SU-DHL-6 (cell line): ENCODE data around the gene KCND2.

Experiments used
- H2AFZ ChIP-seq: fragments of 200-600 bp; sonication (generic); 2 replicates; pipeline ENCODE4 v1.6.1; 2014; ENCODE audit warnings: low read depth, mild to moderate bottlenecking, moderate library complexity, mixed read lengths, antibody characterized with exemption, low read length; ENCODE audit not compliant: severe bottlenecking
- H3F3A ChIP-seq: fragments of 200-600 bp; shearing (Covaris generic); 2 replicates; pipeline ENCODE4 v1.6.0; 2016; ENCODE audit warnings: antibody characterized with exemption, mild to moderate bottlenecking; ENCODE audit not compliant: insufficient read depth
- H3K27ac ChIP-seq: fragments of 200-600 bp; sonication (generic); 2 replicates; pipeline ENCODE4 v1.5.1; 2016; ENCODE audit warnings: low read depth, mild to moderate bottlenecking, low read length, moderate library complexity, mixed read lengths
- H3K27me3 ChIP-seq: fragments of 200-600 bp; sonication (generic), shearing (Covaris generic); 2 replicates; pipeline ENCODE4 v1.6.0; 2014; ENCODE audit warnings: mild to moderate bottlenecking, low read length
- H3K36me3 ChIP-seq: fragments of 200-600 bp; sonication (generic); 2 replicates; pipeline ENCODE4 v1.6.1; 2014; ENCODE audit warnings: mild to moderate bottlenecking, low read length, mixed read lengths
- H3K4me2 ChIP-seq: fragments of 300-600, 200-600 bp; shearing (Covaris generic), sonication (generic); 2 replicates; pipeline ENCODE4 v1.6.0; 2014; ENCODE audit warnings: low read length, low read depth, mild to moderate bottlenecking; ENCODE audit not compliant: poor library complexity, severe bottlenecking
- H3K4me3 ChIP-seq: fragments of 200-600 bp; sonication (generic); 2 replicates; pipeline ENCODE4 v1.5.1; 2014; ENCODE audit warnings: antibody characterized with exemption, low read length, mild to moderate bottlenecking, mixed read lengths; ENCODE audit not compliant: insufficient read depth, poor library complexity, severe bottlenecking
- H3K79me2 ChIP-seq: fragments of 200-600 bp; sonication (generic); 2 replicates; pipeline ENCODE4 v1.6.1; 2014; ENCODE audit warnings: mild to moderate bottlenecking, low read length, moderate library complexity; ENCODE audit not compliant: insufficient read depth
- H3K9ac ChIP-seq: fragments of 200-600 bp; sonication (generic); 2 replicates; pipeline ENCODE4 v1.7.0; 2014; ENCODE audit warnings: mild to moderate bottlenecking, low read length
- H3K9me2 ChIP-seq: fragments of 200-600 bp; sonication (generic); replicated peaks from 2 replicates; pipeline ENCODE4 v1.6.1; 2014; ENCODE audit warnings: low read length; ENCODE audit not compliant: insufficient read depth
- H3K9me3 ChIP-seq: fragments of 200-600 bp; sonication (generic); 2 replicates; pipeline ENCODE4 v1.6.1; 2014; ENCODE audit warnings: low read length, mixed read lengths; ENCODE audit not compliant: insufficient read depth
- H4K20me1 ChIP-seq: fragments of 200-600 bp; sonication (generic); 2 replicates; pipeline ENCODE4 v1.6.1; 2014; ENCODE audit warnings: low read depth, mild to moderate bottlenecking, antibody characterized with exemption, low read length, moderate library complexity, mixed read lengths
- CTCF ChIP-seq: fragments of 200-600 bp; sonication (generic); IDR thresholded peaks from one replicate; pipeline ENCODE4 v1.5.1; 2017; ENCODE audit warnings: antibody characterized with exemption, mild to moderate bottlenecking, low read length, moderate library complexity; ENCODE audit not compliant: insufficient read depth, poor library complexity, severe bottlenecking
- EZH2phosphoT487 ChIP-seq: fragments of 200-600 bp; sonication (generic), shearing (Covaris generic); conservative IDR thresholded peaks from 2 replicates; pipeline ENCODE4 v1.6.1; 2018; ENCODE audit warnings: mild to moderate bottlenecking, antibody characterized with exemption, low read length, moderate library complexity, mixed read lengths

Gene KCND2

GRCh38 chr7:120254845-120255244 lies 18.1 kb upstream of the KCND2 start:
- no peak overlapping the region for H2AFZ ChIP-seq
- no peaks in the 10 kb centered on the region for H3K9me2 ChIP-seq
- no peak overlapping the region for H3K4me3 ChIP-seq
- H4K20me1 ChIP-seq, result no peaks in the 10 kb centered on the region
- no peaks in the 10 kb centered on the region for H3K79me2 ChIP-seq
- no peaks in the 10 kb centered on the region for H3F3A ChIP-seq
- no peaks in the 10 kb centered on the region for H3K36me3 ChIP-seq
- no peak overlapping the region for H3K9ac ChIP-seq
- TF ChIP-seq EZH2phosphoT487, result no peak
- no peak for TF ChIP-seq CTCF
- no peak overlapping the region for H3K27ac ChIP-seq
- H3K4me2 ChIP-seq, result no peak overlapping the region
- no peaks in the 10 kb centered on the region for H3K27me3 ChIP-seq
- no peaks in the 10 kb centered on the region for H3K9me3 ChIP-seq

- TF ChIP-seq CTCF (no peak), EZH2phosphoT487 (no peak)
- Histone ChIP-seq H3K4me2 (no peak overlapping the region), H3F3A (no peaks in the 10 kb centered on the region), H3K4me3 (no peak overlapping the region), H2AFZ (no peak overlapping the region), H3K9ac (no peak overlapping the region), H4K20me1 (no peaks in the 10 kb centered on the region), H3K27ac (no peak overlapping the region), H3K79me2 (no peaks in the 10 kb centered on the region), H3K9me2 (no peaks in the 10 kb centered on the region), H3K27me3 (no peaks in the 10 kb centered on the region), H3K36me3 (no peaks in the 10 kb centered on the region), H3K9me3 (no peaks in the 10 kb centered on the region)
Measured at GRCh38 chr7:120256344-120257070, 16.5 kb upstream of the KCND2 start.

GRCh38 chr7:120259386-120259785 lies 13.6 kb upstream of the KCND2 start:
- no peak for TF ChIP-seq EZH2phosphoT487
- no peak for TF ChIP-seq CTCF
- Histone ChIP-seq H3K27ac (no peak overlapping the region), H3F3A (no peaks in the 10 kb centered on the region), H2AFZ (no peak overlapping the region), H4K20me1 (no peaks in the 10 kb centered on the region), H3K9me2 (no peaks in the 10 kb centered on the region), H3K9ac (no peak overlapping the region), H3K36me3 (no peaks in the 10 kb centered on the region), H3K4me3 (no peak overlapping the region), H3K79me2 (no peaks in the 10 kb centered on the region), H3K27me3 (no peaks in the 10 kb centered on the region), H3K4me2 (no peak overlapping the region), H3K9me3 (no peaks in the 10 kb centered on the region)
